Urothelium cell line (cell line): ENCODE data around the gene MORN1.

Experiments
- DNase-seq: peaks from one replicate; pipeline ENCODE4 v3.0.0; 2011; ENCODE audit warnings: low spot score, mixed read lengths
- FAIRE-seq: peaks from 2 replicates; lab custom pipeline; 2011; peaks lifted over from hg19 to GRCh38; lab: Jason Lieb, UNC

The MORN1 gene

GRCh38 chr1:2375923-2376260, 15.5 kb downstream of the MORN1 start:
- no peak for FAIRE-seq
- no peak for DNase-seq

GRCh38 chr1:2375246-2375922, 16.0 kb downstream of the MORN1 start:
- FAIRE-seq (no peak), DNase-seq (no peak)

DNA sequence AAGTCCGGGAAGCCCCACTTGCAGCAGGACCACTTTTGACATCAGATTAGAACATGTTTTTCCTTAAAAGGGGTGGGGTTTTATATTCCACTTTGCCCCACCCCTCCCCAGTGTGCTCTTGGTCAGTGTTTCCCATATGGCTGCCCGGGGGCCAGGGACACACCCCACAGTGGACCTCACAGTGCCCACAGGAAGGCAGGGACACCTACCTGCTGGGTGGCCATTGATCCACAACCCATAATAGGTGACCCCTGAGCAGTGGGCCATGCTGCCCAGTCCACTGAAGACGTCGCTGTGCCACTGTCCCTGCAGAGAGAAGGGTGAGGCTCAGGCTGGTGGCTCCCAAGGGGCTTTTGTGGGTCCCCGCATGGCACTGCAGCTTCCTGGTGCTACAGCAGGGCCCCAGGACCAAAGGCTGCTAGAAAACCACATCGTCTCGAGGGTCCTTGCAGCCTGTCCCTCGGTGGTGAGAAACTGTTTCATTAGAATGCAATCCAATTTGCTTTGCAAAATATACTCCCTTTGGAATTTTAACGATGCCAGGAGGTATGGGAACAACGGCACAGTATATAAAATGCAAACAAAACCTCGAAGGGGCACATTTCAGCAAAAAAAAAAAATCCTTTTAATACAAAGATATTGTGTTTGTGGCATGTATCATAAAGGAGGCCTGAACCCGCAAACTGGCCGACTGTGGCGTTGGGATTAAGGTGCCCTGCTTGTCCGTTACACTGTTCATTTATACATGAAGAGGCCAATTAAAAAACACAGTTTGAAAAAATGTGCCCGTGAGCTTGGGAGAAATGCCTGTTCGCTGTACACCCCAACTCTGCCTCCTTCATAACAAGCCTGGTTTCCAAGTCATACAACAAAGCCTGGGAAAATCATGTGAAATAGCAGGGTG, 16.9 kb downstream of the MORN1 start:
- DNase-seq (no peak), FAIRE-seq (no peak)

DNA sequence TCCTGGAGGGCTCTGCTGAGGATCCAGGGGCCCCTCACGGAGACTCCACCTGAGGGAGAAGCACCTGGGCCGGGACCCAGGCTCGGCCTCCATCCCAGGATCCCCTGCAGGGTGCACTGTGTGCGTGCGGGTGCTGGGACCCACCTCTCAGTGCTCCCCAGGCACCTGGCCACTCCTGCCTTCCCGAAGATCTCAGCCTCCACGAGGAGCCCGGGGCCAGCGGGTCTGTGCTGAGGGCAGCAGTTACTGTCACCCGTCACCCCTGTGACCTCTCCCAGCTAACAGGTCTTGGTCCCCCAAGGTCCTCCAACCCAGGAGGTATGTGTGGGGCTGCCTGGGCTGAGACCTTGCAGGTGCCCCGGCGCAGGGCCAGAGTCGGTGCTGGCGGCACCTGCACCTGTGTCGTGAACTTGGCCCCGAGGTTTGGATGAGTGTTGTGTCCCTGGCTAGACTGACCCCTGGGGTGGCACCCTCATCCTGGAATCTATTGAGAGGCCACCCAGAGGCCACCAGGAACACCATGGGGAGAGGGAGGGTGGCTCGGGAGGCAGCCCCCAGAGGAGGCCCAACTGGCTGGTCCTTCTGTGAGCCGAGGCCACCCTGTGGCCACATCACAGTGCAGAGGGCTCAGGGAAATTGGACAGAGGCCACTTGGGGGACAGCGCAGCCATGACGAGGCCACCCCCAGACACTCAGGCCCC, 17.7 kb downstream of the MORN1 start:
- no peak for FAIRE-seq
- no peak for DNase-seq

DNA sequence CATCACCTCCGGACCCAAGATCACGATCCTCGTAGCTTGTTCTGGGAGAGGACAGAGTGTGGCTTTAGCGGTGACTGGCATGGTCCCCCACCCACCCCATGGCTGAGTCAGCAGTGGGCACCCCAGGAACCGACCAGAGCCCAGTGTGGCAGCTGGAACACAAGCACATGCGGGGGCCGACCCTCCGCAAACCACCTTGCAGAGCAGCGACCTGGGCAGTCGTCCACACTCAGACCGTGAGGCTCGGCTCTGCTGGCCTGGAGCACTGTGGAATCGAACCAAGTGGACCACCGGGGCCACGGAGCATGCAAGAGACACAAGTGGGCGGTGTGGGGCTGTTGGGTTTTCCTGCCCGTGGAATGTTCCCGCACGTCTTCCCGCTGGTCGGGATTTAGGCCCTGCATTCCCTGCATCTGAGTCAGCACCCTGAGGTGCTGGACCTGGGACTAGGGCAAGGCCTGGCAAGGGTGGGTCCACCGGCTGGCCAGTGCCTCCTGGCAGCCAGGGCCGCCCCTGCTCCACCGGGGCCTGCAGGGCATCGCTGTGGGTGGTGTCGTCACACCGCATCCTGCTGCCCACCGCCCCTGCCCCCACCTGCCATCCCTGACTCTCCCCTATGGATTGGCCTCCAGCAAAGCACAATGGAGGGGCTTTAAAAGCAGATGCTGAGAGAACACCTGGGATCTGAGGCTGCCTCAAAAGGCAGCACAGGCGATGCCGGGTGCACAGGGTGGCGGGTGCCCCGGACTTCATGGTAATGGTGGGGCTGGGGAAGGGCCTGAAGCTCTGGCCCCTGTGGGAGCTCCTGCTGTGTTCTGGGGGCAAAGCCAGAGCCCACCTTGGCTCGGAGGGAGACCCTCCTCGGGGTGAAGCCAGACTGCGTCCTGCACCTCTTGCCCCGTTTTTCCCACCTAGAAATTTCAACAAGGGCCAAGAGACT, 18.5 kb downstream of the MORN1 start:
- FAIRE-seq, result no peak

GRCh38 chr1:2368053-2368744, 23.2 kb downstream of the MORN1 start:
- FAIRE-seq (no peak), DNase-seq (no peak)

More for the DNA sequence above, 18.5 kb downstream of the MORN1 start:
- no peak for DNase-seq

GRCh38 chr1:2363847-2364513, 27.4 kb downstream of the MORN1 start:
- DNase-seq (no peak), FAIRE-seq (no peak)

DNA sequence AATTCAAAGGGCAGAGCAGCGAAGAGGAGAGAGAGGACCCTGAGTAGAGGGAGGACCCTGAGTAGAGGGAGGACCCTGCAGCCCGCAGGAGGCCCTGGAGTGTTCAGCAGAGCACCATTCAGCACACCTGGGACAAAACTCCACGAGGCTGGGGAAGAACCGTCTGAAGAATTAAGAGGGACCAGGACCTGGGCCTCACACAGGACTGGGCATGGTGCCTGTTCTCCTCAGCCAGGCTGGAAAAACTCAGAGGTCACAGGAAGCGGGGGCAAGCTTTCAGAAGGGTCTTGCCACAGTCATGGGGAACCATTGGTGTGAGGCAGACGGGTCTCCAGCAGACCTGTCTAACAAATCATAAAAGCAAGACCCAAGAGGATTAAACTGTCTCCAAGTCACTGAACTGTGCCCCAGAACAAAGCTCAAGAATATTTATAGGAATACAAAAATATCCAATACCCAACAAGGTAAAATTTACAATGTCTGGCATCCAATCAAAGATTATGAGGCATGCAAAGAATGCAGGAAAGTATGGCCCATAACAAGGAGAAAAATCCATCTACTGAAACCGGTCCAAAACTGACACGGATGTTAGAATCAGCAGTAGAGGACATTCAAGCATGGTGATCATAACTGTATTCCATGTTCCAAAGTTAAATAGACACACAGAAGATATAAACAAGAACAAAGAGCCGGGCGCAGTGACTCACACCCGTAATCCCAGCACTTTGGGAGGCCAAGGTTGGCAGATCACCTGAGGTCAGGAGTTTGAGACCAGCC, 30.6 kb downstream of the MORN1 start:
- no peak for FAIRE-seq
- peak; percentile 27 for DNase-seq

- DNase-seq, result no peak
- FAIRE-seq, result no peak
These were observed 32.4 kb downstream of the MORN1 start for GRCh38 chr1:2358651-2359640.

DNA sequence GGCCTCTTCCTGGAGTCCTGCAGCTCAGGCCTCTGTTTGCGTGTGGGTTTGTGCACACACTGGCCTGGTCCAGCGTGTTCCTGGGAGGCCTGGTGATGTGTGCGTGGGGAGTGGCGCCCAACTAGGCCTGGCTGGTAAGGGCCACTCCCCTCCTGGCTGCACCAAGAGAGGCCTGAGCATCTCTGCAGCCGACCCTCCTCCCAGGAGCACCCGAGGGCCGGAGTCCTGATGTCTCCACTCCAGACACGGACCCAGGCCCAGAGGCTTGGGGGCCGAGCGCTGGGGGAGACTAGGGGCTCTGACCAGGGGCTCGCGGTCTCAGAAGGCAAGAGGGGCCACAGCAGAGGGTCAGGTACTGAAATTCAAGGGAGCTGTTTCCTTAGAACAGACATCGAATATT, 33.3 kb downstream of the MORN1 start:
- no peak for FAIRE-seq
- no peak for DNase-seq

DNA sequence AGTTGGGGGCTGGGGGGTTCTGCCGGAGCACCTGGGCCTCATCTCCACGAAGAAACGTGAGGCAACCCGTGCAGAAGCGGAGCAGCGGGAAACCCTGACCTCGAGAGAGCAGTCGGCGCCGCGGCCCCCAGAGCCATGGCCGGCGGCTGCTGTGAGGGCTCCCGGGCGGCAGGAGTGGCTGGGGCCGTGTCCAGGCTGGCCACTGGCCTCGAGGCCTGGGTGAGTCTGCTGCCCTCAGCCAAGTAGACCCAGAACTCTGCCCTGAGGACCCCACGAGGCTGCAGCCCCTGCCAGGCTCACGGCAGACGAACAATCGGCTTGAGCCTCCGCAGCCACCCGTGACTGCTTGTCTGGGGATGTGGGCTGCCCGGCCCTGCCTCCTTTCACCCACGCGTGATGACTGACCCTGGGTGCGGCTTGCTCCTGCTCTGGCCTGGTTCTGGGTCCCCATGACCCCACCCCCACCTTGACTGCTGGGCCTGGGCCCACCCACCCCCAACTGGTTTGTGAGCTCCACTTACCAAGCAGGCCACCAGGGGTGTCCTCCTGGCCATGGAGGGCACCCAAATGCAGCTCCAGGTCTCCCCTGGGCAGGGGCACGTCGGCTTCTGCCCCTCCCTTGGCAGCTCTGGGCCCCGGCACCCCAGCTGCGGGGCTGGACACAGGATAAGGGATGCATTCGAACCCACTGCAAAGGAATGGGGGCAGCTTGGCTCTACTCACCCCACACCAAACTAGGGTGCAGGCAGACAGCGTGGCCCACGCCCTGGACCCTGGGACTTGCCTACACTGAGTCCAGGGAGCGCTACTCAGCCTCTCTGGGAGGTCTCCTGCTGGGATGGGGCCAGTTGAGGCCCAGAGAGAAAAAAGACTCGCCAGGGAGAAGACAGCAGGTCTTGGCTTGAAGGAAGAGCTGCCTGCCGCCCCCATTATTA, 34.2 kb downstream of the MORN1 start:
- FAIRE-seq (no peak), DNase-seq (no peak)

GRCh38 chr1:2356401-2356800, 35.0 kb downstream of the MORN1 start:
- FAIRE-seq (no peak), DNase-seq (no peak)

DNA sequence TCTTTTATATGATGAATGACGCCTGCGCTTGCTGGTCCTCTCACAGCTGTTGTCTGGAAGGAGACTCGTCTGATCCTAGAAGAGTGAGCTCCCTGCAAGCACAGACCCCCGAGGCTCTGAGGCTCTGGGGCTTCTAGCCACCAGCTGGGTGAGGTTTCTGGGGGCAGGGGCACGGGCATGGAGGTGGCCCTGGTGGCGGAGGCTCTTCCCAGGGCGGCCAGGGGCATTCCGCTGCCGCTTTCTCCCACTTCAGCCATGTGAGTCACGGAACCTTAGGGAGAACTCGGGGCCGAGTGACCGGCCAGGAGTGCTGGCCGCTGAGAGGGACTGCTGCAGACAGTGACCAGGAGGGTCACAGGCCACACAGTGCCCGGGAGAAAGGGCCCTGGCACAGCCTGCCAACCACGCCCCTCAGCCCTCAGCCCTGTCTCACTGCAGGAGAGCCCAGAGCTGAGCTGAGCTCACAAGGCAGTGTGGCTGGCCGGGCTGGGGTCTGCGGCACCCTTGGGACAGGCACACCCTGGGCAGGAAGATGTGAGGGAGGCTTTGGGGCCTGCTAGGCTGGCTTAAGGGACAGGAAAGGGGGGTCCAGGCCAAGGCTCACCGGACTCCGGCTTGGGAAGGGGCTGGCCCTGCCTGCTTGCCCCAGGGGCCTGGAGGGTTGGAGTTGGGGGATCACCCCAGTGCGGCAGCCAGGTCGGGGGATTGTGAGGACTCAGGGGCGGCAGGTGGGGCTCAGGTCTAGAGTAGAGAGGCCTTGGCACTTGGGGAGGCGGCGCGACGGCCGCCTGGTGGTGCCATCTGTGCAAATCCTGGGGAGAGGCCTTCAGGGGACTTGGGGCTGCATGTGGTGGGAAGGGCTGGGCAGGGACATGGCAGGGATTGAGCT, 35.7 kb downstream of the MORN1 start:
- DNase-seq (no peak), FAIRE-seq (no peak)

GRCh38 chr1:2354511-2355372, 36.6 kb downstream of the MORN1 start:
- FAIRE-seq (no peak), DNase-seq (no peak)
